K562 (cell line): ENCODE results near the gene P4HB. TPM values are rescaled to one million over a fixed set of nuclear protein-coding genes. Genes with fewer than 3 reads are reported as not detected.

ENCODE experiments used
- ATAC-seq: fragments of 200-7000 bp; cut with Tn5 transposase; 3 replicates; pipeline ENCODE4 v1.9.1; 2020; ENCODE audit warnings: moderate library complexity
- BruUV-seq: library from RNA; stranded (reverse); fragments of 400-500 nt; replicated peaks from 2 replicates; lab custom pipeline; 2021; lab: Mats Ljungman, UMichigan
- CTCF ChIA-PET: fragments of 300-600 bp; formaldehyde crosslinking; extraction: SDS; loops from one replicate; lab custom pipeline; 2021; ENCODE audit warnings: low intra/inter-chr PET ratio; lab: Yijun Ruan, JAX
- POLR2A ChIA-PET: fragments of 300-600, 350-650 bp; sonication (Branson Sonifier 250); formaldehyde crosslinking; extraction: SDS; loops from one replicate; lab custom pipeline; 2021; ENCODE audit warnings: antibody characterized with exemption, inconsistent platforms; lab: Yijun Ruan, JAX
- DNase-seq, 4 experiments: peaks; one replicate each; pipeline versions ENCODE4 v3.0.0 to v3.0.0-alpha.2; 2011 to 2018; ENCODE audit warnings: low spot score in 3 of 4, mixed read lengths in 3 of 4; ENCODE audit errors: extremely low read depth in 1 of 4
- FAIRE-seq: peaks from 2 replicates; lab custom pipeline; 2011; peaks lifted over from hg19 to GRCh38; lab: Jason Lieb, UNC
- H2AFZ ChIP-seq: 2 replicates; pipeline ENCODE4 v1.6.0; 2011; ENCODE audit warnings: low read depth, low read length, control low read depth, inconsistent platforms
- H3K27ac ChIP-seq: fragments of 200-600 bp; 3 replicates; pipeline ENCODE4 v1.8.0; 2011; ENCODE audit warnings: low read depth, mild to moderate bottlenecking, control low read depth, inconsistent platforms, low read length, moderate library complexity, mixed read lengths; ENCODE audit errors: extremely low read depth
- H3K27me3 ChIP-seq, 2 experiments: fragments of 300-600 bp in 1 of 2; 2 replicates in 1 of 2; 3 replicates in 1 of 2; pipeline versions ENCODE4 v1.6.0 to v1.8.0; 2011; ENCODE audit warnings: inconsistent platforms in 2 of 2, low read length in 2 of 2, mild to moderate bottlenecking in 1 of 2, mixed read lengths in 1 of 2, moderate library complexity in 1 of 2; ENCODE audit not compliant: control insufficient read depth in 2 of 2, insufficient read depth in 2 of 2
- H3K36me3 ChIP-seq: fragments of 300-600 bp; 3 replicates; pipeline ENCODE4 v1.8.0; 2011; ENCODE audit warnings: mild to moderate bottlenecking, low read length, inconsistent platforms; ENCODE audit not compliant: control insufficient read depth, insufficient read depth
- H3K4me1 ChIP-seq, 2 experiments: fragments of 200-600 bp in 1 of 2; replicated peaks in 1 of 2; 2 replicates in 1 of 2; 3 replicates in 1 of 2; pipeline versions ENCODE4 v1.5.1 to v1.8.0; 2011; ENCODE audit warnings: inconsistent platforms in 2 of 2, low read length in 2 of 2, mild to moderate bottlenecking in 1 of 2, mixed read lengths in 1 of 2, moderate library complexity in 1 of 2; ENCODE audit not compliant: control insufficient read depth in 2 of 2, insufficient read depth in 2 of 2
- H3K4me2 ChIP-seq: 2 replicates; pipeline ENCODE4 v1.6.1; 2011; ENCODE audit warnings: low read length, control low read depth, inconsistent platforms, mixed read lengths; ENCODE audit not compliant: insufficient read depth
- H3K4me3 ChIP-seq: fragments of 200-600 bp; sonication (generic), shearing (Covaris generic); 2 replicates; pipeline ENCODE4 v1.5.1; 2016; ENCODE audit warnings: control low read depth, inconsistent platforms
- H3K79me2 ChIP-seq: fragments of 200-600 bp; 3 replicates; pipeline ENCODE4 v1.8.0; 2011; ENCODE audit warnings: low read length, inconsistent platforms; ENCODE audit not compliant: control insufficient read depth, insufficient read depth
- H3K9ac ChIP-seq, 2 experiments: 2 replicates each; pipeline versions ENCODE4 v1.6.0 to v1.6.1; 2011; ENCODE audit warnings: low read depth in 2 of 2, low read length in 2 of 2, control low read depth in 1 of 2, inconsistent platforms in 1 of 2, mild to moderate bottlenecking in 1 of 2, mixed read lengths in 1 of 2; ENCODE audit not compliant: insufficient read depth in 1 of 2
- H3K9me1 ChIP-seq: one replicate; pipeline ENCODE4 v1.6.0; 2011; ENCODE audit warnings: inconsistent platforms, mild to moderate bottlenecking, low read length, moderate library complexity; ENCODE audit not compliant: control insufficient read depth, insufficient read depth
- H3K9me3 ChIP-seq: replicated peaks from 2 replicates; pipeline ENCODE4 v1.5.1; 2011; ENCODE audit warnings: low read depth, low read length, inconsistent platforms; ENCODE audit not compliant: control insufficient read depth, insufficient read depth
- H4K20me1 ChIP-seq: replicated peaks from 2 replicates; pipeline ENCODE4 v1.6.1; 2011; ENCODE audit warnings: low read length, inconsistent platforms, mixed read lengths; ENCODE audit not compliant: control insufficient read depth, insufficient read depth
- POLR2G ChIP-seq: fragments of 200-400 bp; formaldehyde crosslinking; IDR thresholded peaks from 2 replicates; pipeline ENCODE4 v1.6.1; 2017; ENCODE audit warnings: low read depth, mild to moderate bottlenecking, antibody characterized with exemption, low read length, moderate library complexity
- WGBS: fragments of 100-300 bp; shearing (Covaris generic); methylation state at CpG from one replicate; pipeline ENCODE4 v1.1.6; 2016; ENCODE audit warnings: low coverage, mixed read lengths; ENCODE audit not compliant: insufficient coverage; ENCODE audit errors: missing lambda C conversion rate; 5-methylcytosine and 5-hydroxymethylcytosine counted together
- in situ Hi-C: fragments of 300-500 bp; cut with MboI; formaldehyde crosslinking; loops from 4 replicates; pipeline ENCODE4 v1.15.0; 2018; ENCODE audit warnings: inconsistent platforms, mixed read lengths
- intact Hi-C: fragments of 100-400 bp; cut with micrococcal nuclease; formaldehyde crosslinking; loops from 2 replicates; pipeline ENCODE4 v1.14.2; 2022
- polyA plus RNA-seq, 8 experiments: library from polyadenylated mRNA; depleted of rRNA in 4 of 8; stranded (reverse) in 5 of 8; unstranded in 3 of 8; fragments of >200 nt; fragmentation: Nextera tagmentation in 2 of 8; fragmentation: Illumina TruSeq in 1 of 8; extraction: Ambion mirVana in 2 of 8; extraction: Trizol in 1 of 8; gene quantifications; 2 replicates each; pipeline versions ENCODE4 v1.2.1 to v1.2.3, GENCODE V29; 2011 to 2014; ENCODE audit warnings: inconsistent platforms in 1 of 8, missing spikeins in 1 of 8
- total RNA-seq, 7 experiments: library from RNA; depleted of rRNA in 6 of 7; stranded (reverse); fragments of >200 nt in 6 of 7; fragmentation: Illumina TruSeq in 2 of 7; extraction: Trizol in 2 of 7; gene quantifications; 2 replicates each; pipeline versions ENCODE4 v1.2.1 to v1.2.3, GENCODE V29; 2011 to 2021; ENCODE audit warnings: low replicate concordance in 1 of 7
- TF ChIP-seq, protein P1 (sequence below): IDR thresholded peaks from 3 replicates; pipeline ENCODE4 v1.6.1; 2011; ENCODE audit warnings: borderline replicate concordance, mild to moderate bottlenecking; ENCODE audit not compliant: insufficient read length, insufficient read depth

The P4HB gene
- total and polyA plus RNA-seq, 9 of the 15 experiments (the other 6 are each of a cell fraction or from before 2014, with no cell fraction given) = 4.4 to 645 (median 325) TPM

DNA sequence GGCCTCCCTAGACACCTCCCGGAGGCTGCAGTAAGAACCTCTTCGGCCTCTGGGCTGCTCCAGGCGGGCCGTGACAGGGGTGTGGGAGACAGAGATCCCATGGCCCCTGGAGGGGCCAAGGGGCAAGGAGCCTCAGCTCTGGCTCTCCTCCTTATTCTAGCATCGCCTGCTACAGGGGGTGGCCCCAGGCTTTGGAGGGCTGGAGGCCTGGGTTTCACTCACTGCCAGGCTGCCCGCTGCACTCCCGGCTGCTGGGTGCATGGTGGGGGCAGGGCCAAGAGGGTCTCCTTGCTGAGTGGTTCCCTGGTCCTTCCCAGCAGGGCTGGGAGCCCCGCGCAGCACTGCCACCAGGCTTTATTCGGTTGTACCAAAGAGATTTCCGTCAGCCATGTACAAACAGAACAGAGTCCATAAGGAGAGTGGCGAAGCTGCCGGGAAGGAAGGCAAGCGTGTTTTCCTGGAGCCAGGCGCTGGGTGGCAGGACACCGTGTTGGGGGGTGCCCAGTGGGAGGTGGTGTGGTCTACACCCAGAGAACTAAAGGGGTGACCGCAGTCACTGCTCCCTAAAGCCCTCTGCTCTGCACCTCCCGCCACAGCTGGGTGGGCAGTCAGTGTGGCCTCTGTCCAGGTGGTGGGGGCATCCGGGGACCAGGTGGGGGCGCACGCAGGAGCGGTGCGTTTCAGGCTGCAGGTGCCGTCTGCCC, 43.7 kb upstream of the P4HB start:
- in situ Hi-C loops = no loop called here
- WGBS = 88% methylated on average over 14 of the region's 24 CpGs
- intact Hi-C loops = no loop called here
- BruUV-seq = no TSS peak
- no peaks in the 10 kb centered on the region for H3K9me1 ChIP-seq
- H3K36me3 ChIP-seq = peaks cover 74% of the 10 kb centered on the region; the same call in 2 of the 3 replicates
- peak overlapping the region in 1 of 2 experiments; percentile 4; a peak in 1 of 4 replicates for H3K9ac ChIP-seq
- no peak overlapping the region for H3K27ac ChIP-seq
- ChIA-PET CTCF (no interaction called here), POLR2A (interaction anchor here (0.7 to 1.7 kb wide), 3 partner anchors 13 to 180 kb away, joined by 3 to 10 read pairs (median 6); no protein-coding TSS in a partner anchor)
- FAIRE-seq (no peak), ATAC-seq (no peak), DNase-seq (no peak)
- H4K20me1 ChIP-seq = peaks cover 2% of the 10 kb centered on the region; the same call in 1 of the 2 replicates
- H3K9me3 ChIP-seq = no peaks in the 10 kb centered on the region
- H3K79me2 ChIP-seq = peaks cover 1% of the 10 kb centered on the region; the same call in 2 of the 3 replicates
- H3K4me2 ChIP-seq = no peak overlapping the region
- TF ChIP-seq, protein P1, sequence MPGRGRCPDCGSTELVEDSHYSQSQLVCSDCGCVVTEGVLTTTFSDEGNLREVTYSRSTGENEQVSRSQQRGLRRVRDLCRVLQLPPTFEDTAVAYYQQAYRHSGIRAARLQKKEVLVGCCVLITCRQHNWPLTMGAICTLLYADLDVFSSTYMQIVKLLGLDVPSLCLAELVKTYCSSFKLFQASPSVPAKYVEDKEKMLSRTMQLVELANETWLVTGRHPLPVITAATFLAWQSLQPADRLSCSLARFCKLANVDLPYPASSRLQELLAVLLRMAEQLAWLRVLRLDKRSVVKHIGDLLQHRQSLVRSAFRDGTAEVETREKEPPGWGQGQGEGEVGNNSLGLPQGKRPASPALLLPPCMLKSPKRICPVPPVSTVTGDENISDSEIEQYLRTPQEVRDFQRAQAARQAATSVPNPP = no peak
- peak; percentile 41; the same call in 1 of the 2 replicates for TF ChIP-seq POLR2G
- H3K4me3 ChIP-seq = no peak overlapping the region
- peaks cover 10 to 93% of the 10 kb centered on the region in 2 experiments for H3K4me1 ChIP-seq
- no peak overlapping the region for H2AFZ ChIP-seq
- H3K27me3 ChIP-seq = no peaks in the 10 kb centered on the region
